Middle frontal gyrus (tissue), 1 donor: ENCODE results near the gene KCNV2.

Experiments used
- DNase-seq: peaks from one replicate; pipeline ENCODE4 v3.0.0-alpha.2; 2015; ENCODE audit warnings: low spot score; ENCODE audit errors: extremely low spot score

The KCNV2 gene

DNA sequence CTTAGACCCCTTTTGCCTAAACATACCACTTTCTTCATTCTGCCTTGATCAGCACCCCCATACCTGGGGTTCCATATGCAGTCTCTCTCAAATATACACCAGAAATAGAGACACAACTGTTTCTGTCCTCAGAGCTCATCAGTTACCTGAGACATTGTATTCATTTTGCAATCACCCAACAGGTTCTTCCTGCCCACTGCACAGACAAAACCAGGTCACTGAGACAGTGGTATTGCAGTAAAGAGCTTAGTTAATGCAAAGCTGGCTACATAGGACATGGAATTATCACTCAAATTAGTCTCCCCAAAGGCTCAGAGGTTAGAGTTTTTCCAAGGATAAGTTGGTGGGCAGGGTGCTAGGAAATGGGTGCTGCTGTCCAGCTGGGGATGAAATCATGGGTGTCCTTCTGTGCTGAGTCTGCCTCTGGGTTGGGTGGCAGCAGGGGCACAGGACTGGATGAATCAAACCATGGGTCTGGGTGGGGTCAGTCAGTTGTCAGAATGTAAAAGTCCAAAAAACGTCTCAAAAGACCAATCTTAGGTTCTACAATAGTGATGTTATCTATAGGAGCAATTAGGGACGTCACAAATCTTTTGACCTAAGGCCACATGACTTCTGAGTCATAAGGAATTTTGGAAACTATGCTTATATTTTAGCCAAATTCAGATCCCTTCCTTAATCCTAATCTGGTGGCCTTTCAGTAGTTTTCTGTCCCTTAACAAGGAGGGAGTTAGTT is 41.0 kb downstream of the KCNV2 start:
- DNase-seq = no peak

DNA sequence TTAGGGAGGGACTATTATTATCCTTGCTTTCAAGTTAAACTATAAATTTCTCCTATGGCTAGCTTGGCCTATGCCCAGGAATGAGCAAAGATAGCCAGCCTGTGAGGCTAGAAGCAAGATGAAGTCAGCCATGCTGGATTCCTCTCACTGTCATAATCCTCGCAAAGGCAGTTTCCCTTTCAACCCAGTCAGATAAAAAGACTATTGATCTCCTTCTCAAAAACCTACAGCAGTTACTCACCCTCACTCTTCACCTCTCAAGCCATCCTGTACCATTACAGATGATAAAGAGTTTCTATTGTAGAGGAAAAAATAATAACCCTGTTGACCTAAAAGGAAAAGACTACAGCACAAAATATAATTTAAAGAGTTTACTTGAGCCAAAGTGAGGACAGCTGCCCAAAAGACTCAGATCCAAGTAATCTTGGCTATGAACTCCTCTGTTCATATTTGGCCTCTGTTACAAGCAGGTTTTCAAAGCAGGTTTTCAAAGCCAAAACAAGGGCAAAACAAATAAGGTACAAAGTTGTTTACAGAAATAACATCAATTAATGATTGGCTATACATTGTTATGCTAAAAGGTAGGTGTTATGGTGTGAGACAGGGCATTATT is 41.7 kb downstream of the KCNV2 start:
- DNase-seq = no peak

DNA sequence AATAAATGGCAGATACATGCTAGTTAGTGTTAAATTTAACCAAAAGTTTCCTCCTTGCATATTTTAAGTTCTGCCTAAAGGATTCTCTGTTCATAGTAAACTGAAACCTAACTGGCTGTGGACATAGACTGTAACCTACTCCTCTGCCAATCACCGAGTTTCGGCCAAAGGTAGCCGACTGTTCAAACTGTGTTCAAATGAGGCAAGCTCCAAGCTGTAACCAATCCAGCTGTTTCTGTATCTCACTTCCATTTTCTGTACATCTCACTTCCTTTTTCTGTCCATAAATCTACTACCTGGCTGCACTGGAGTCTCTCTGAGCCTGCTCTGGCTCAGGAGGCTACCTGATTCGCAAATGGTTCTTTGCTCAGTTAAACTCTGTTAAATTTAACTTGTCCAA is 44.1 kb downstream of the KCNV2 start:
- DNase-seq = no peak

DNA sequence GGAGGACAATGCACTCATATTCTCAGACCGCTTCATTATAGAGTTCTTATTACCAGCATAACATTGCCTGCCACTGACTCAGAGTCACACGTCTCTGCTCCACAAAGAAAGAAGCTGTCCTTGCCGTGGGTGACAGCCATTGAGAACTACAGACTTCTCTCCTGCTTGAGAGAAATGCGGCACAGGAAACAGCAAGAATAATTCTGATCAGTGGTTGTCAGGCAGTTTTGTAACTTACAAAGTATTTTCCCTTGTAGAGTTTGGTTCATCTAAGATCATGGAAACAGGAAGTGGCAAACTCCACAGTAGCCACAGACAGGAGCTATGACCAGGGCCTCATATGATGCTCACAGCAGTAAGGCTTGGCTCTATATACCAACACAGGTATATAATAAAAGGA is 47.0 kb downstream of the KCNV2 start:
- DNase-seq = no peak

DNA sequence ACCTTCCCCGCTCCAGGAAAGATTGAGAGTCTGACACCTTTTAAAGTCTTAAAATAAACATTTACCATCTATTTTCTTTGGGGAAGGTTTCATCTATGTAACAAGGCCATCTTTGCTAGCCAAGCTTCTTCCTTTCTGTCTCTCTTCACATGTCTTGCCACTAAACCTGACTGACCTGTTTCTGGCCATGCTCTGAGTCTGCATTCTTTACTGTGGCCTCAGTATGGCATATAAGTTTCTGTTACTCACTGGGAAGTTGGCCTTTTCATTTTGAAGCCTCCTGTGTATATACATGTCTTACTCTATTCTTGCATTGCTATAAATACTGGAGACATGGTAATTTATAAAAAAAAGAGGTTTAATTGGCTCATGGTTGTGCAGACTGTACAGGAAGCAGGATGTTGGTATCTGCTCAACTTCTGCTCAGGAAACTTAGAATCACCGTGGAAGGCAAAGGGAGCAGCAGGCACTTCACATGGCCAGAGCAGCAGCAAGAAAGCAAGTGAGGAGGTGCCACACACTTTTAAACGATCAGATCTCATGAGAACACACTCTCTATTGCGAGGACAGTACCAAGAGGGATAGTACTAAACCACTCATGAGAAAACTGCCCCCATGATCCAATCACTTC is 48.1 kb downstream of the KCNV2 start:
- DNase-seq = no peak

DNA sequence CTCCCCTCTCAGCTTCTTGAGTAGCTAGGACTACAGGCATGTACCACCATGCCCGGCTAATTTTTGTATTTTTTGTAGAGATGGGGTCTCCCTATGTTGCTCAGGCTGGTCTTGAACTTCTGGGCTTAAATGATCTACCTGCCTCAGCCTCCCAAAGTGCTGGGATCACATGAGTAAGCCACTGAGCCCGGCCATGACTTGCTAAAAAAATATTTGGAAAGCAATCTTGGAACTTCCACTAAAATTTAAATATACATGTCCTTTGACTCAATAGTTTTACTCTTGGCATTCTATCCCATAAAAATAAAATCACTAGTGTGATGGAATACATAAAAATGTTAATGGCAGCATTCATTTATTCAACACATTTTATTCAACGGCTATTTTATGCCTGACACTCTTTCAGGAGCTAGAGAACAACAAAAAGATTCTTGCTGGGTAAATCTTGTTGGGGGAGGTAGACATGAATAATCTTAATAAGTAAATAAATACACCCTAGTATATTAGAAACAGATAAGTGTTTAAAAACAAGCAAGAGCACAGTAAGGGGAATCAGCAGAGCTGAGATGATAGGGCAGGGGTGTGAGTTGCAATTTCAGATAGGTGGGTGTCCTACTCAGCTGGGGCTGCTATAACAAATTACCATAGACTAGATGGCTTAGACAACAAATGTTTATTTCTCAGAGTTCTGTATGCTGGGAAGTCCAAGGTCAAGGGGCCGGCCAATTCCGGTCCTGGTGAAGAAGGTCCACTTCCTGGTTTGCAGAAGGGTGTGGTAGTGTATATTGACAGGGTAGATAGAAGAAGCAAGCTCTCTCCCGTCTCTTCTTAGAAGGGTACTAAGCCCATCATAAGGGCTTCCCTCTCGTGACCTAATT is 50.7 kb downstream of the KCNV2 start:
- DNase-seq = no peak

DNA sequence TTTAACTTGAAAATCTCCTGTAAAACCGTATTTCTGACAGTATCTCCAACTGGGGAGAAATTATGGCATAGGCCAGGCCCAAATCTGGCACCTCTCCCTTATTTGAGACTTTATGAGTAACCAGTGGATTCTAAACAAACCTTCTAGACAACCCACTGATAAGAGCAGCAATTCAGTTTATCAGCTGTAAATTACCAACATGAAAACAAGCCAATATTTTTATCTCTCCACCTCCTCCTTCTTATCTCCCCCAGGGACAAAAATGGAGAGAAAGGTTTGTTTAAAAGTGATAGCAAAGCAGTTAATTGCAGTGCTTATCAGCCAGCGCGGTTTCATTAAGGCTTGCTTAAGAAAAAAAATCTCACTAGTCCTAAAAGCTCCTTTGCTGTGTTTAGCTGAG is 53.8 kb downstream of the KCNV2 start:
- no peak for DNase-seq

DNA sequence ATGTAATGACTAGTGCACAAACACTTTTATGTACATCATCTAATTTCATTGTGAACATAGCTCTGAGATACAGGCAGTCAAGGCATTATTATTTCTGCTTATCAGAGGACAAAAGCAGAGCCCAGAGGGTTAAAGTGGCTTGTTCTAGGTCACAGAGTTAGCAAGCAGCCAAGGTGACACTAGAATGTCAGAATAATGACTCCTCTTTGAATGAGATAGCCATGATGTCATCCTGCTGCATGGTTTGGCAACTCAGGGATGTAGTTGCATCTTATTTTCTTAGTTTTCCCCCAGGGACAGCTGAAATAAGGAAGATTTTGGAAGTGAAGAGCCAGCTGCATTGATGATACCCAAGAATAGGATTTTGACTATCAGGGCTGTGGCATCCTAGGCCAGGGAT is 54.4 kb downstream of the KCNV2 start:
- DNase-seq = no peak

DNA sequence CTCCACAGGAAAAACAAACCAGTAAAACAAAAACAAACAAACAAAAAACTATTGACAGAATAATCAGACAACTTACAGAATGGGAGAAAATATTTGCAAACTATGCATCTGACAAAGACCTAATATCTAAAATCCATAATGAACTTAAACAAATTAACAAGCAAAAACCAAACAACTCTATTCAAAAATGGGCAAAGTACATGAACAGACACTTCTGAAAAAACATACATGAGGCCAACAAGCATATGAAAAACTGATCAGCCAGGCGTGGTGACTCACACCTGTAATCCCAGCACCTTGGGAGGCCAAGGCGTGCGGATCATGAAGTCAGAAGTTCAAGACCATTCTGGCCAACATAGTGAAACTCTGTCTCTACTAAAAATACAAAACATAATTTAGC is 60.1 kb downstream of the KCNV2 start:
- no peak for DNase-seq

DNA sequence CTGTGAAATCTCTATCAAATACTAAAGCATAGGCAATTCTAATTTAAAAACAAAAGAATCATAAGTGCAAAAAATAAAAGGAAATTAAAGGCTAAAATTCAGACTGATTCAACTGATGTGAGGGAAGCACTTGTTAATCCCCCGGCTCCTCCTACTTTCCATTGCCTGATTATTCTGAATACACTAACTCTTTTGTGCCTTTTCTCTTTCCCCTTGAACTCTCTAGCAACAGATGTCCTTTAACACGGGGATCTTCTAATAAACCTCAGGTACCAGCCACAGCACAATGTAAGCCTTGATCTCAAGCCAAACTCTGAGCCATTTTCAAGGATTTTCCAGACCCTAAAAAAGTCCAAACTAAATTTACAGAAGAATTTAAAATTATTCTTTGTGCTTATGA is 61.5 kb downstream of the KCNV2 start:
- DNase-seq = no peak
